Neuronal stem cell (in vitro differentiated cells): Measurements from ENCODE around the gene PFKM.

ENCODE experiments used
- DNase-seq: peaks from one replicate; pipeline ENCODE4 v3.0.0-alpha.2; 2013; ENCODE audit warnings: low spot score
- H2AFZ ChIP-seq: one replicate; pipeline ENCODE4 v1.6.1; 2013; ENCODE audit warnings: mild to moderate bottlenecking, low read length, inconsistent platforms
- H2AK5ac ChIP-seq: 2 replicates; pipeline ENCODE4 v1.6.1; 2013; ENCODE audit warnings: low read depth, mild to moderate bottlenecking, inconsistent platforms, low read length, moderate library complexity, mixed read lengths
- H2BK120ac ChIP-seq: 2 replicates; pipeline ENCODE4 v1.6.1; 2013; ENCODE audit warnings: low read depth, mild to moderate bottlenecking, inconsistent platforms, low read length, moderate library complexity, mixed read lengths
- H2BK12ac ChIP-seq: one replicate; pipeline ENCODE4 v1.6.1; 2013; ENCODE audit warnings: low read length, inconsistent platforms
- H2BK15ac ChIP-seq: 2 replicates; pipeline ENCODE4 v1.6.1; 2013; ENCODE audit warnings: mild to moderate bottlenecking, low read length, inconsistent platforms, mixed read lengths
- H2BK5ac ChIP-seq: one replicate; pipeline ENCODE4 v1.6.1; 2013; ENCODE audit warnings: inconsistent platforms, mild to moderate bottlenecking, low read length, moderate library complexity
- H3K14ac ChIP-seq: one replicate; pipeline ENCODE4 v1.6.1; 2013; ENCODE audit warnings: low read length, inconsistent platforms
- H3K18ac ChIP-seq: 2 replicates; pipeline ENCODE4 v1.6.1; 2013; ENCODE audit warnings: low read length, inconsistent platforms
- H3K23ac ChIP-seq: 2 replicates; pipeline ENCODE4 v1.6.1; 2013; ENCODE audit warnings: low read depth, mild to moderate bottlenecking, mixed read lengths, low read length, inconsistent platforms; ENCODE audit not compliant: poor library complexity
- H3K27ac ChIP-seq: replicated peaks from 3 replicates; pipeline ENCODE4 v1.5.1; 2013; ENCODE audit warnings: low read length, inconsistent platforms
- H3K27me3 ChIP-seq, 3 experiments: 2 replicates each; pipeline ENCODE4 v1.6.1; 2013; ENCODE audit warnings: low read length in 3 of 3, mild to moderate bottlenecking in 2 of 3, inconsistent platforms in 1 of 3, low read depth in 1 of 3, mixed read lengths in 1 of 3, moderate library complexity in 1 of 3; ENCODE audit not compliant: control insufficient read depth in 3 of 3, insufficient read depth in 3 of 3
- H3K36me3 ChIP-seq, 2 donors: replicated peaks in 1 of 2; 2 replicates each; pipeline ENCODE4 v1.6.1; 2013; ENCODE audit warnings: low read length in 2 of 2; ENCODE audit not compliant: control insufficient read depth in 2 of 2, insufficient read depth in 2 of 2
- H3K4ac ChIP-seq: 2 replicates; pipeline ENCODE4 v1.6.1; 2013; ENCODE audit warnings: inconsistent platforms, mild to moderate bottlenecking, low read length, moderate library complexity
- H3K4me1 ChIP-seq, 2 donors: 1 replicate in 1 of 2; 2 replicates in 1 of 2; pipeline ENCODE4 v1.6.1; 2013; ENCODE audit warnings: low read length in 2 of 2, low read depth in 1 of 2; ENCODE audit not compliant: control insufficient read depth in 2 of 2, insufficient read depth in 1 of 2
- H3K4me2 ChIP-seq: one replicate; pipeline ENCODE4 v1.6.1; 2013; ENCODE audit warnings: mild to moderate bottlenecking, low read length, inconsistent platforms; ENCODE audit not compliant: insufficient read depth, poor library complexity, severe bottlenecking
- H3K4me3 ChIP-seq, 2 donors: 2 replicates each; pipeline ENCODE4 v1.5.1; 2013; ENCODE audit warnings: low read length in 2 of 2, mild to moderate bottlenecking in 2 of 2, inconsistent platforms in 1 of 2, moderate library complexity in 1 of 2
- H3K79me1 ChIP-seq: one replicate; pipeline ENCODE4 v1.6.1; 2013; ENCODE audit warnings: low read depth, mild to moderate bottlenecking, inconsistent platforms, low read length, moderate library complexity
- H3K9ac ChIP-seq: one replicate; pipeline ENCODE4 v1.6.1; 2013; ENCODE audit warnings: mild to moderate bottlenecking, low read depth, low read length, inconsistent platforms; ENCODE audit not compliant: poor library complexity
- H3K9me3 ChIP-seq, 2 donors: replicated peaks in 1 of 2; 2 replicates each; pipeline versions ENCODE3 to v1.6.1; 2013; ENCODE audit warnings: low read length in 2 of 2, mild to moderate bottlenecking in 2 of 2, inconsistent platforms in 1 of 2, low read depth in 1 of 2, mixed read lengths in 1 of 2, moderate library complexity in 1 of 2; ENCODE audit not compliant: control insufficient read depth in 2 of 2, insufficient read depth in 1 of 2
- H4K8ac ChIP-seq: one replicate; pipeline ENCODE4 v1.6.1; 2013; ENCODE audit warnings: low read depth, mild to moderate bottlenecking, inconsistent platforms, low read length, moderate library complexity
- H4K91ac ChIP-seq: one replicate; pipeline ENCODE4 v1.6.1; 2013; ENCODE audit warnings: low read length, low read depth, mild to moderate bottlenecking, inconsistent platforms; ENCODE audit not compliant: poor library complexity
- WGBS, 2 donors: extraction: QIAGEN DNeasy Blood & Tissue Kit; methylation state at CpG; one replicate each; pipeline ENCODE4 v1.1.7; 2013; ENCODE audit warnings: missing lambda C conversion rate in 2 of 2, mixed read lengths in 1 of 2; ENCODE audit not compliant: insufficient read length in 2 of 2, insufficient replicate concordance in 1 of 2; ENCODE audit errors: extremely low coverage in 2 of 2; 5-methylcytosine and 5-hydroxymethylcytosine counted together

The PFKM gene

DNA sequence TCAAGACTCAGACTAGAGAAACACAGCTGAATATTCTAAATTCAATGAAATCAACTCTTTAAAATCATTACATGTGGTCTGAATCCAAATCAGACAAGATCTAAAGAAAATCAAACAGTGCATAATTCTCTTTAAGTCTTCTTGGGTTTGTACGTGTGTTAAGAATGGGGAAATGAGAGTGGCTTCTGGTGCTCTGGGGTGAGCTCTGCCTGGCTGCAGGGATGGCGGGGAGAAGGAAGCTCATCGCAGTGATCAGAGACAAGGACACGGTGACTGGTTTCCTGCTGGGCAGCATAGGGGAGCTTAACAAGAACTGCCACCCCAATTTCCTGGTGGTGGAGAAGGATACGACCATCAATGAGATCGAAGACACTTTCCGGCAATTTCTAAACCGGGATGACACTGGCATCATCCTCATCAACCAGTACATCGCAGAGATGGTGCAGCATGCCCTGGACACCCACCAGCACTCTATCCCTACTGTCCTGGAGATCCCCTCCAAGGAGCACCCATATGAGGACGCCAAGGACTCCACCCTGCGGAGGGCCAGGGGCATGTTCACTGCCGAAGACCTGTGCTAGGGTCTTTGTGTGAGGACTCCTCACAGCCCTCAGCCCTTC is 34.2 kb upstream of the PFKM start:
- Histone ChIP-seq H2BK5ac (peak overlapping the region; percentile 62), H3K27ac (no peak overlapping the region), H3K4ac (no peak overlapping the region), H3K36me3 (peaks cover 15 to 99% of the 10 kb centered on the region in 2 donors), H3K23ac (no peak overlapping the region), H3K27me3 (no peaks in the 10 kb centered on the region), H2BK12ac (no peak overlapping the region), H4K91ac (no peak overlapping the region), H4K8ac (no peak overlapping the region), H2AFZ (no peak overlapping the region), H2AK5ac (no peak overlapping the region), H2BK15ac (no peak overlapping the region), H2BK120ac (no peak overlapping the region), H3K18ac (no peak overlapping the region), H3K9me3 (no peaks in the 10 kb centered on the region), H3K79me1 (peaks cover 1% of the 10 kb centered on the region), H3K14ac (no peak overlapping the region), H3K4me1 (no peaks in the 10 kb centered on the region), H3K9ac (peak overlapping the region; percentile 32), H3K4me2 (no peak overlapping the region), H3K4me3 (no peak overlapping the region)
- WGBS, 2 donors: no CpG with 5 or more reads among the region's 12 CpGs
- no peak for DNase-seq

GRCh38 chr12:48086327-48086726 is 32.8 kb upstream of the PFKM start:
- no peak overlapping the region for H2BK120ac ChIP-seq
- H3K4me3 ChIP-seq: no peak overlapping the region
- no peak overlapping the region for H3K18ac ChIP-seq
- no peak overlapping the region for H2BK5ac ChIP-seq
- H3K4ac ChIP-seq: no peak overlapping the region
- no peak overlapping the region for H3K23ac ChIP-seq
- no peak overlapping the region for H4K8ac ChIP-seq
- no peak for DNase-seq
- H4K91ac ChIP-seq: no peak overlapping the region
- no CpG with 5 or more reads among the region's 3 CpGs for WGBS, 2 donors
- no peak overlapping the region for H3K9ac ChIP-seq
- H3K27ac ChIP-seq: no peak overlapping the region
- no peaks in the 10 kb centered on the region for H3K9me3 ChIP-seq
- H3K27me3 ChIP-seq: no peaks in the 10 kb centered on the region
- no peak overlapping the region for H3K14ac ChIP-seq
- no peak overlapping the region for H2AK5ac ChIP-seq
- peaks cover 12 to 99% of the 10 kb centered on the region in 2 donors for H3K36me3 ChIP-seq
- no peak overlapping the region for H3K4me2 ChIP-seq
- H2BK15ac ChIP-seq: no peak overlapping the region
- H3K79me1 ChIP-seq: peaks cover 1% of the 10 kb centered on the region
- no peaks in the 10 kb centered on the region for H3K4me1 ChIP-seq
- no peak overlapping the region for H2AFZ ChIP-seq
- no peak overlapping the region for H2BK12ac ChIP-seq

GRCh38 chr12:48092611-48093010 is 26.6 kb upstream of the PFKM start:
- no CpG with 5 or more reads among the region's 1 CpG for WGBS, 2 donors
- H2AK5ac ChIP-seq: no peak overlapping the region
- H3K36me3 ChIP-seq: peaks cover 7 to 96% of the 10 kb centered on the region in 2 donors
- no peak overlapping the region for H3K9ac ChIP-seq
- no peak overlapping the region for H4K8ac ChIP-seq
- no peaks in the 10 kb centered on the region for H3K27me3 ChIP-seq
- H3K79me1 ChIP-seq: no peaks in the 10 kb centered on the region
- H2BK5ac ChIP-seq: no peak overlapping the region
- H2BK12ac ChIP-seq: no peak overlapping the region
- H3K9me3 ChIP-seq: no peaks in the 10 kb centered on the region
- no peak overlapping the region for H3K18ac ChIP-seq
- H3K4me3 ChIP-seq: no peak overlapping the region
- H3K14ac ChIP-seq: no peak overlapping the region
- no peak overlapping the region for H3K27ac ChIP-seq
- H2BK15ac ChIP-seq: no peak overlapping the region
- H3K4me2 ChIP-seq: no peak overlapping the region
- H2AFZ ChIP-seq: no peak overlapping the region
- no peak overlapping the region for H3K23ac ChIP-seq
- H3K4me1 ChIP-seq: peaks cover 0 to 5% of the 10 kb centered on the region in 2 donors
- no peak overlapping the region for H2BK120ac ChIP-seq
- no peak overlapping the region for H3K4ac ChIP-seq
- no peak overlapping the region for H4K91ac ChIP-seq
- DNase-seq: no peak

- Histone ChIP-seq H3K9ac (no peak overlapping the region), H3K27me3 (no peaks in the 10 kb centered on the region)
- no peak for DNase-seq
These were observed 14.6 kb upstream of the PFKM start for GRCh38 chr12:48104531-48104930.

More at GRCh38 chr12:48104531-48104930, 14.6 kb upstream of the PFKM start:
- no peak overlapping the region for H3K4me2 ChIP-seq
- H4K91ac ChIP-seq: no peak overlapping the region
- H3K79me1 ChIP-seq: no peaks in the 10 kb centered on the region
- no peak overlapping the region for H2BK12ac ChIP-seq
- H3K23ac ChIP-seq: no peak overlapping the region
- no peak overlapping the region for H4K8ac ChIP-seq
- H3K4me3 ChIP-seq: peak overlapping the region in 1 of 2 donors; percentile 71
- H3K14ac ChIP-seq: no peak overlapping the region
- no peaks in the 10 kb centered on the region for H3K9me3 ChIP-seq
- no peak overlapping the region for H2AFZ ChIP-seq
- H2BK15ac ChIP-seq: no peak overlapping the region
- no peak overlapping the region for H2BK120ac ChIP-seq
- no peak overlapping the region for H3K27ac ChIP-seq
- H2AK5ac ChIP-seq: no peak overlapping the region
- H3K4ac ChIP-seq: no peak overlapping the region
- no peak overlapping the region for H3K18ac ChIP-seq
- H3K4me1 ChIP-seq: peaks cover 4 to 10% of the 10 kb centered on the region in 2 donors
- 100% methylated on average over 2 of the region's 4 CpGs; no CpG with 5 or more reads in 1 of the 2 donors for WGBS, 2 donors
- H3K36me3 ChIP-seq: peaks cover 0 to 17% of the 10 kb centered on the region in 2 donors
- no peak overlapping the region for H2BK5ac ChIP-seq
